Activated T-helper 2 cell treated with anti-CD3 and anti-CD28 coated beads, Interferon-gamma antibody, Interleukin-2, Interleukin-4, amounts not matched to agents 10 μg/mL and 5 μg/mL and 100 μg/mL, durations not matched to agents 14 hours and 24 hours and 36 hours (primary cell): ENCODE measurements around the gene CSE1L. TPM values are rescaled to one million over a fixed set of nuclear protein-coding genes. Genes with fewer than 3 reads are reported as not detected.
"Not testable (repeated sequence)": the region's sequence is repeated elsewhere in the genome, so short reads cannot be mapped to it uniquely, and the experiment has no call there.

Experiments used
- DNase-seq: peaks from one replicate; pipeline ENCODE4 v3.0.0; 2021; ENCODE audit warnings: low spot score
- H3K27ac Mint-ChIP-seq: one replicate; pipeline ENCODE4 v1.8.0; 2021; ENCODE audit warnings: mixed read lengths
- H3K27me3 Mint-ChIP-seq: one replicate; pipeline ENCODE4 v1.8.0; 2021; ENCODE audit warnings: low read depth, mixed read lengths
- H3K36me3 Mint-ChIP-seq: one replicate; pipeline ENCODE4 v1.8.0; 2021; ENCODE audit warnings: low read depth, mixed read lengths
- H3K4me1 Mint-ChIP-seq: one replicate; pipeline ENCODE4 v1.8.0; 2021; ENCODE audit warnings: low read depth, mixed read lengths
- H3K4me3 Mint-ChIP-seq: one replicate; pipeline ENCODE4 v1.8.0; 2021; ENCODE audit warnings: low read depth, mild to moderate bottlenecking, moderate library complexity, mixed read lengths
- H3K9me3 Mint-ChIP-seq: one replicate; pipeline ENCODE4 v1.8.0; 2021; ENCODE audit warnings: mixed read lengths
- intact Hi-C: fragments of 100-400 bp; cut with micrococcal nuclease; formaldehyde crosslinking; loops from one replicate; pipeline ENCODE4 v1.15.1; 2023
- total RNA-seq: library from RNA; stranded (reverse); gene quantifications from 2 replicates; pipeline ENCODE4 v1.2.3, GENCODE V29; 2022

Gene CSE1L
- total RNA-seq, 1 donor from 2014 or later: 114 TPM

DNA sequence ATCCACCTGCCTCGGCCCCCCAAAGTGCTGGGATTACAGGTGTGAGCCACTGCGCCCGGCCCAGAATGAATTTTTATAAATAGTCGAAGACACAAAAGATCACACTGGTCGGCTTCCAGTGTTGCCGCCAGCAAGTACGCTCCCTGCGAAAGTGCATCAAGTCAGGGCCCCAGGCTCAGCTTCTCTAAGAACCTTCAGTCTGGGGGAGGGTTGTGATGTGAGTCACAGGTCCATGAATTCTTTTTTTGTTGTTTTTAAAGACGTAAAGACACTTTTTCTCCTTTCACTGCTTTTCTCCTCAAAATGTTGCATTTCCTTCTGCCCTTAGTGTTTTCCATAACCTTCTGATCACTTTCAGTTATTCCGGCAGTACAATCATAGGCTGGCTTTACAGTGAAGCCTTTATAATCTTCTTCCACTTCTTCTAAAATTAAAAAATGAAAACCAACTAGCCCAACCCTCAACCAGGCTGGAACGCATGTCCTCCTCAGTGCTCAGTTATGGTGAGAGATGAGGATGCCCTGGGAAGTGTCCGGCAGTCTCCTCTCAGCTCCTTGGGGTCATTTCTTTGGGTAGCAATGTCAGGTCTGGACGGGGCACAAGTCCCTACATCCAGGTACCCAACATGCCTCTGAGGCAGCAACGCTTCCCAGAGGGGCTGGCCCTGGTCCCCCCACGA lies 66.6 kb downstream of the CSE1L start:
- Mint-ChIP-seq H3K36me3 (peaks cover 71% of the 10 kb centered on the region), H3K27ac (no peak overlapping the region)
- DNase-seq: no peak

DNA sequence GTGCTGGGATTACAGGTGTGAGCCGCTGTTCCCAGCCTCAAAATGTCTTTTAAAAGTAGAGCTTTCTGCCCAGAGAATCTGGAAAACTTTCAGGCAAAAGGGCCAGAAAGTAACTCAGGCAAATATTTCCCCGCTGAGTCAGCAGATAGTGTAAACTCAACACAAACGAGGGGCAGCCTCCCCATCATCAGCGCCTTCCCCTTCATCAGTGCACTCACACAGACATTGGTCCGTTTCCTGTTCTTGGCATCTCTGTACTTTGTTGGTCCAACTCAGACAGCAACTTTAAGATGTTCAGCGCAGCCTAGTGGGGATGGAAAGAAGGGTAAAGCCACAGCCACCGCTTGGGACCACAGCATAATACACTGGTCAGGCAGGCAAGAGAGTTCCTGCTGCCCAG lies 69.5 kb downstream of the CSE1L start:
- Mint-ChIP-seq H3K27me3 (no peaks in the 10 kb centered on the region), H3K36me3 (peaks cover 83% of the 10 kb centered on the region), H3K4me3 (no peak overlapping the region), H3K27ac (no peak overlapping the region), H3K4me1 (peaks cover 14% of the 10 kb centered on the region), H3K9me3 (no peaks in the 10 kb centered on the region)
- intact Hi-C loops: no loop called here
- no peak for DNase-seq

More for the DNA sequence above, 66.6 kb downstream of the CSE1L start:
- H3K4me3 Mint-ChIP-seq: no peak overlapping the region
- H3K4me1 Mint-ChIP-seq: peaks cover 14% of the 10 kb centered on the region
- intact Hi-C loops: no loop called here
- no peaks in the 10 kb centered on the region for H3K27me3 Mint-ChIP-seq
- H3K9me3 Mint-ChIP-seq: no peaks in the 10 kb centered on the region

DNA sequence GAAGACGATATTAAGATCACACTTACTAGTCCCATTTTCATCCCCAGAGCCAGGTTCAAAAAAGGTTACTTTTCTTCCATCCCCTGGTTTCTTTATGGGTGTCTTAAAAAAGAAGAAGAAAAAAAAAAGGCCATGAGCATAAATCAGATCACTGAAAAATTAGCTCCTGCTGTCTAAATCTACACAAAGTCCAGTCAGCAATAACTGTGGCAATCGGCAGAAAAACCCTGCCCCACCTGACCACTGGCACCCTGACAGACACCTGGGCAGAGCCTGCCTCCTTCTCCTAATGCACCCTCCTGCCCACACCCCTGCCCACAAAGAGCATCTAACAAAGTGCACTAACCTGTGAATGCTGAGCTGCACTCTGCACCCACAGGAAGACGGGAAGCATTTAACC lies 72.2 kb downstream of the CSE1L start:
- H3K27ac Mint-ChIP-seq: no peak overlapping the region
- peaks cover 14% of the 10 kb centered on the region for H3K4me1 Mint-ChIP-seq
- H3K27me3 Mint-ChIP-seq: no peaks in the 10 kb centered on the region
- no peak overlapping the region for H3K4me3 Mint-ChIP-seq
- no peaks in the 10 kb centered on the region for H3K9me3 Mint-ChIP-seq
- DNase-seq: no peak
- H3K36me3 Mint-ChIP-seq: peaks cover 85% of the 10 kb centered on the region
- intact Hi-C loops: no loop called here

DNA sequence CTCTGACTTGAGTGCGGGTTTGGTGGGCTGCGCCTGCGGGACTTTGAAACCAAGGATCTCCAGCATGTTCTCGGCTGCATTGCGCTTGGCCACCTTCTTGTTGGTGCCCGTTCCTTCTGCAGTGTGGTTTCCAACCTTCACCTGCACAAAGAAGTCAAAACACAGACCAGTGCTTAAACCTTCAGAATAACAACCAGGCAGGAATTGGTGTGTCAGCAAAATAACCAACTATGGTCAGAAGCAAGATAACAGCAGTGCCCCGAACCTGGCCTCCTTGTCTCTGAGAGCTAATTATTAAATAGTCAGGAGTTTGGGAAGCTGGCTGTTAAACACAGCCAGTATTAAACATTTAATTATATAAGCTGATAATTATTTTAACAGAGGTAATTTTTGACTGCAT lies 73.9 kb downstream of the CSE1L start:
- H3K27me3 Mint-ChIP-seq: no peaks in the 10 kb centered on the region
- no peak overlapping the region for H3K4me3 Mint-ChIP-seq
- H3K27ac Mint-ChIP-seq: no peak overlapping the region
- intact Hi-C loops: no loop called here
- DNase-seq: no peak
- H3K4me1 Mint-ChIP-seq: peaks cover 3% of the 10 kb centered on the region
- peaks cover 83% of the 10 kb centered on the region for H3K36me3 Mint-ChIP-seq
- no peaks in the 10 kb centered on the region for H3K9me3 Mint-ChIP-seq

DNA sequence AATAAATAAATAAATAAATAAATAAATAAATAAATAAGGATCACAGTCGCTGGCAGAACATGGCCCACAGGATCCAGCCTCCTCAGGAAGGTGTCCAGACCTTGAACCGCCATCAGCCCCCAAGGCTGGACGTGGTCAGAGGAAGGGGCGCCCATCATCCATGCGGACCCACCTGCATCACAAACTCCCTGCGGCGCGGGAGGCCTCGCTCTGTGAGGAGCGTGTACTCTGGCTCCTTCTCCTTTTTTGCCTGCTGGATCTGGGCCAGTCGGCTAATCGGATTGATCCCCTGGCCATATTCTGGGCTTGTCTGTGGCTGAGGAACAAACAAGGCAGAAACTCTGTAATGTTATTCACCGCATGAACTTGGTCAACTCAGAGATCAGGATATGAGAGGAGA lies 76.8 kb downstream of the CSE1L start:
- no peaks in the 10 kb centered on the region for H3K9me3 Mint-ChIP-seq
- DNase-seq: no peak
- no peak overlapping the region for H3K27ac Mint-ChIP-seq
- intact Hi-C loops: no loop called here
- no peak overlapping the region for H3K4me3 Mint-ChIP-seq
- H3K27me3 Mint-ChIP-seq: no peaks in the 10 kb centered on the region
- peaks cover 77% of the 10 kb centered on the region for H3K36me3 Mint-ChIP-seq
- peaks cover 2% of the 10 kb centered on the region for H3K4me1 Mint-ChIP-seq

DNA sequence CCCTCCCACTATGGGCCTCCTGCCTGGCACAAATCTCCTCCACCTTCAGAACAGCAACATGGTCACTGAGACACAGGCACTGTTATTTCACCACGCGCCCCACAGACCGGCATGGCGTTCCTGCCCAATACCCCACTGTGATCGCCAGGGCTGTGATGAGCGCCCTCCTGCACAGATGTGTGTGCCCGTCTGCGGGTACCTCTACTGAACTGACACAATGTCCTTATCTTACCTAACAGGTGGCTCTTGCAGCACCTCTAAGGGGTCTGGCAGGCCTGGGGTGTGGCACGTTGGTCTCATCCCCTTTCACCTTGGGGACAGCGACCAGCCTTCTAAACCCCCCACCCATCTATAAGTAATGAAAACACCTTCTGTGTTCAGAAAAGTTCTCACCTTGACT lies 77.9 kb downstream of the CSE1L start:
- Mint-ChIP-seq H3K9me3 (no peaks in the 10 kb centered on the region), H3K27me3 (no peaks in the 10 kb centered on the region), H3K27ac (peak overlapping the region; percentile 1), H3K4me1 (peaks cover 2% of the 10 kb centered on the region), H3K4me3 (no peak overlapping the region), H3K36me3 (peaks cover 66% of the 10 kb centered on the region)
- intact Hi-C loops: no loop called here
- DNase-seq: no peak

DNA sequence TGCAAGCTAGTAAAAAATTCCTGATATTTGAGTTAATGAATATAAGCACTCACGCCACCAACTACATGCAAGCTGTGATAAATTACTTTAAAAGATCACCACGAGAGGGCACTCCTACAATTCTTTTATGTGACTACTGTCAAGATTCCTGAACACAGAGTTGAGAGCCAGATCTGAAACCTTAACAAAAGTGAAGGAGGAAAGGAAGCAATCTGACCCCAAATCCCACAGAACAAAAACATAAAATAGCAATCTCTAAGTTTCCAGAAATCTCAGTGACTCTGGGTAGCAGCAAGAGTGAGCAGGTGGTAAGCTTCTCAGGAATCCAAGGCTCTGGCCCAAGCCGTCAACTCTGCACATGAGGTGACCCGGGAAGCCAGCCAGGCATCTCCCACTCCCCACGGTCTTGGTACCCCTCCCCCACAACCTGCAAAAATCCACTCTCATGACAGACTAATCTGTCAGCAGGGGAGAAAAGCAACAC lies 86.9 kb downstream of the CSE1L start:
- H3K27me3 Mint-ChIP-seq: no peaks in the 10 kb centered on the region
- no peak for DNase-seq
- no peak overlapping the region for H3K4me3 Mint-ChIP-seq
- H3K9me3 Mint-ChIP-seq: no peaks in the 10 kb centered on the region
- peaks cover 4% of the 10 kb centered on the region for H3K4me1 Mint-ChIP-seq
- intact Hi-C loops: loop anchor here (1.0 to 5.0 kb wide), 2 partner anchors 54 to 84 kb away; partner anchors contain the start of gene STAU1
- no peak overlapping the region for H3K27ac Mint-ChIP-seq
- peaks cover 44% of the 10 kb centered on the region for H3K36me3 Mint-ChIP-seq

DNA sequence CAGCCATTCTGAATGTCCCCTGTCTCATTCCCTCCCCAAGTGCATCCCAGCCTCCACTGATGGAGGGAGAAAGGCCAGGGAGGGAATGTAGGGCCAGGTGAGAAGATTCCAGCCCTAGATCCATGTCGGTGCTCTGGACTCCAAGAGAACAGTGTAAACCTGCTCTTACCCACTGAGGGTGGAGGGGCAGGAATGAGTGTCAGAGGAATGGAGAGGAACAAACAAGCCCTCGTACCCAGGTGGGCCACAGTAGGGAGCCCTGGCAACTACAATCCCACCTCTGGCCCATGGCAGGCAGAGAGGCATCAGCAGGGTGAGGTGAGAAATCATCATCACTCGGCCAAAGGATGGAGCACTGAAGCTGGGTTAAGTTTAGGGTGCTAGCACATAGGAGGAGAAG lies 87.5 kb downstream of the CSE1L start:
- H3K4me3 Mint-ChIP-seq: no peak overlapping the region
- DNase-seq: no peak
- peaks cover 47% of the 10 kb centered on the region for H3K36me3 Mint-ChIP-seq
- H3K9me3 Mint-ChIP-seq: no peaks in the 10 kb centered on the region
- no peak overlapping the region for H3K27ac Mint-ChIP-seq
- intact Hi-C loops: loop anchor here (1.0 to 5.0 kb wide), 2 partner anchors 54 to 84 kb away; partner anchors contain the start of gene STAU1
- H3K27me3 Mint-ChIP-seq: no peaks in the 10 kb centered on the region
- peaks cover 4% of the 10 kb centered on the region for H3K4me1 Mint-ChIP-seq

DNA sequence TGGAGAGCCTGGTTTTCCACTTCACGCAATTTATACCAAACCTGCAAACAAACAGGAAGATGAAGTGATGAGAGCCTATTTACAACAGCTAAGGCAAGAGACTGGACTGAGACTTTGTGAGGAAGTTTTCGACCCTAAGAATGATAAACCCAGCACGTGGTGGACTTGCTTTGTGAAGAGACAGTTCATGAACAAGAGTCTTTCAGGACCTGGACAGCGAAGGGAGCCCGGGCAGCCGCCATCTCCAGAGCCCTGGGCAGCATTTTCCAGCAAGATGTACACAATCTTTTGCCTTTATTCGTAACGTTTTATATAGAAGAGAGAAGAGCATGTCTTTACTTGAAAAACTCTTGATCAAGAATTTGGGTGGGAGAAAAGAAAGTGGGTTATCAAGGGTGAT lies 88.7 kb downstream of the CSE1L start:
- peak overlapping the region; percentile 56 for H3K27ac Mint-ChIP-seq

DNA sequence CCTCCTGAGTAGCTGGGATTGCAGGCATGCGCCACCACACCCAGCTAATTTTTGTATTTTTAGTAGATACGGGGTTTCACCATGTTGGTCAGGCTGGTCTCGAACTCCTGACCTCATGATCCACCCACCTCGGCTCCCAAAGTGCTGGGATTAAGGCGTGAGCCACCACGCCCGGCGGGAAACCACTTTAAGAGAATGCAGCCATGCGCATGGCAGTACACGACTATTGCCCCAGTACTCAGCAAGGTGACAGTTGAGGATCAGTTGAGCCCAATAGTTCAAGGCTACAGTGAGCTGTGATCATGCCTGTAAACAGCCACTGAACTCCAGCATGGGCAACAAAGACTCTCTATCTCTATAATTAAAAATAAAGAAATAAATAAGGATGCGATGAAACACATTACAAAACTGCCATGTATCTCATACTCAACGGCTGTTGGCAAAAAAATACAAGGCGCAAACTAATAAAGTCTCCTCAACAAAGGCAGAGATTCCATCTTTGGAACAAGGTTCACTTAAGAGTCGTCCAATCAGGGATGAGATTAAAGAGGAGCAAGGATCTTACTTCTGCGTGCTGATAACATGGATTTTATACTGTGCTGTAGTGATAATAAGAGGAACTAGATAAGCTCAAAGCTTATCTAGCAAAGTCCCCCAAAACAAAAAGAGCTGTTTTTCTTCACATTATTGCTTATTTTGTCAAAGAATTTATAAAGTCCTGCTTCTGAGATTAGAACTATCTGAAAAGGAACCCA lies 90.9 kb downstream of the CSE1L start:
- no peak overlapping the region for H3K27ac Mint-ChIP-seq

More for the DNA sequence above, 88.7 kb downstream of the CSE1L start:
- H3K36me3 Mint-ChIP-seq: peaks cover 51% of the 10 kb centered on the region
- H3K4me1 Mint-ChIP-seq, DNase-seq, H3K9me3 Mint-ChIP-seq, H3K27me3 Mint-ChIP-seq, H3K4me3 Mint-ChIP-seq: not testable (repeated sequence)
- intact Hi-C loops: loop anchor here (5.0 kb wide), 1 partner anchor 53 kb away; the partner anchor contains the start of gene STAU1

DNA sequence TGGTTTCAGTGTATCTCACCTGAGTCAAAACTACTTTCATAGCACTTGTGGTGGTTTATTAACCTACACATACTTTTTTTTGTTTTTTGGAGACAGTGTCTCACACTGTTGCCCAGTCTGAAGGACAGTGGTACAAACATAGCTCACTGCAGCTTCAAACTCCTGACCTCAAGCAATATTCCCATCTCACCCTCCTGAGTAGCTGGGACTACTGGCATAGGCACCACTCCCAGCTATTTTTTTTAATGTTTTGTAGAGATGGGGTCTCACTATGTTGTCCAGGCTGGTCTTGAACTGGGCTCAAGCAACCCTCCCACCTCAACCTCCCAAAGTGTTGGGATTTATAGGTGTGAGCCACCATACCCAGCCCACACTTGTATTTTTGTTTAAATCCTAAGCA lies 92.3 kb downstream of the CSE1L start:
- Mint-ChIP-seq H3K4me1 (peaks cover 2% of the 10 kb centered on the region), H3K9me3 (no peaks in the 10 kb centered on the region), H3K4me3 (no peak overlapping the region), H3K36me3 (peaks cover 38% of the 10 kb centered on the region), H3K27me3 (no peaks in the 10 kb centered on the region), H3K27ac (no peak overlapping the region)
- DNase-seq: no peak
- intact Hi-C loops: no loop called here

More for the DNA sequence above, 90.9 kb downstream of the CSE1L start:
- H3K9me3 Mint-ChIP-seq: no peaks in the 10 kb centered on the region
- DNase-seq: no peak
- H3K36me3 Mint-ChIP-seq: peaks cover 41% of the 10 kb centered on the region
- peaks cover 6% of the 10 kb centered on the region for H3K4me1 Mint-ChIP-seq
- H3K27me3 Mint-ChIP-seq: no peaks in the 10 kb centered on the region
- no peak overlapping the region for H3K4me3 Mint-ChIP-seq
- intact Hi-C loops: no loop called here

DNA sequence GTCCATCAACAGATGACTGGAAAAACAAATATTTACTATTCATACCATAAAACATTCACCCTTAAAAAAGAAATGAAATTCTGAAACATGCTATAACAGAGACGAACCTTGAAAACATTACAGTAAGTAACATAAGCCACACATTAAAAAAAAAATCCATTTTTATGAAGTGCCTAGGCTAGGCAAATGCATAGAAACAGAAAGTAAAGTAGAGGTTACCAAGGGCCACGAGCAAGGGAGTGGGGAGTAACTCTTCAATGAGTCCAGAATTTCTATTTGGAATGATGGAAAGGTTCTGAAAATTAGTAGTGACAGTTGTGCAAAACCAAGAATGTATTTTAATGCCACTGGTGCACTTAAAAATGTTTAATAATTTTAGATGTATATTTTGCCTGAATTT lies 94.3 kb downstream of the CSE1L start:
- DNase-seq: no peak
- H3K9me3 Mint-ChIP-seq: no peaks in the 10 kb centered on the region
- H3K27ac Mint-ChIP-seq: no peak overlapping the region
- H3K4me3 Mint-ChIP-seq: no peak overlapping the region
- H3K36me3 Mint-ChIP-seq: peaks cover 32% of the 10 kb centered on the region
- H3K4me1 Mint-ChIP-seq: peaks cover 10% of the 10 kb centered on the region
- no peaks in the 10 kb centered on the region for H3K27me3 Mint-ChIP-seq
- intact Hi-C loops: no loop called here

DNA sequence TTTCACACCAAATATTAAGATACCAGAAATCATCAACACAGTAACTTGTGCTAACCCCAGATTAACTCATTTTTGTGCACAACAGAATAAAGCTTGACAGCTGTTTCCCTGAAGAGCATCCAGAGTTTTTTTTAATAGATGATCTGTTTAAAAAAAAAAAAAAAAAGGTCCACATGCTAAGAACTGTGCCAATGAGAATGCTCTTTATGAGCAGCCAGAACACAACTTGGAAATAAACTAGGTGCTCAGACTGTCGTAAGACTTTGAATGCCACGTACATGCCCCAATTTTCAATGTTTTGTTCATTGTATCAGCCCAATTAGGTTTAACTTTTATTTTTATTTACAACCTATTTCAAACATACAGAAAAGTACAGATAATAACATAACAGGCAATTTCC lies 94.7 kb downstream of the CSE1L start:
- Mint-ChIP-seq H3K4me1 (peaks cover 10% of the 10 kb centered on the region), H3K36me3 (peaks cover 31% of the 10 kb centered on the region), H3K27me3 (no peaks in the 10 kb centered on the region), H3K4me3 (no peak overlapping the region), H3K27ac (no peak overlapping the region), H3K9me3 (no peaks in the 10 kb centered on the region)
- DNase-seq: no peak
- intact Hi-C loops: no loop called here
